Measurements from ENCODE around the gene DNAH5.

DNAH5 gene

GRCh38 chr5:13695076-13695712, 249.3 kb downstream of the DNAH5 start:
- peak in 1 of 2 experiments; percentile 49 for DNase-seq

- DNase-seq, result no peak
Measured at GRCh38 chr5:13692172-13692571, 252.3 kb downstream of the DNAH5 start.

- no peak for DNase-seq
Measured at GRCh38 chr5:13676531-13676930, 268.0 kb downstream of the DNAH5 start.

- DNase-seq, result no peak
Measured at GRCh38 chr5:13674391-13674790, 270.1 kb downstream of the DNAH5 start.

GRCh38 chr5:13673511-13673910, 271.0 kb downstream of the DNAH5 start:
- DNase-seq, result no peak

GRCh38 chr5:13664377-13664776, 280.1 kb downstream of the DNAH5 start:
- DNase-seq, result no peak

- DNase-seq, result no peak
Measured at GRCh38 chr5:13662626-13663025, 281.9 kb downstream of the DNAH5 start.

- no peak for DNase-seq
Measured at GRCh38 chr5:13661272-13661671, 283.2 kb downstream of the DNAH5 start.

- DNase-seq, result peak in 1 of 2 experiments; percentile 8
Measured at GRCh38 chr5:13660072-13660471, 284.4 kb downstream of the DNAH5 start.

GRCh38 chr5:13659391-13659790, 285.1 kb downstream of the DNAH5 start:
- no peak for DNase-seq

GRCh38 chr5:13658761-13659160, 285.7 kb downstream of the DNAH5 start:
- no peak for DNase-seq

- no peak for DNase-seq
Measured at GRCh38 chr5:13658152-13658551, 286.3 kb downstream of the DNAH5 start.

- DNase-seq, result no peak
Measured at GRCh38 chr5:13653709-13654108, 290.8 kb downstream of the DNAH5 start.

GRCh38 chr5:13649656-13650055, 294.8 kb downstream of the DNAH5 start:
- DNase-seq, result no peak

- no peak for DNase-seq
Measured at GRCh38 chr5:13648822-13649221, 295.7 kb downstream of the DNAH5 start.

GRCh38 chr5:13643734-13644133, 300.8 kb downstream of the DNAH5 start:
- no peak for DNase-seq

- DNase-seq, result no peak
Measured at GRCh38 chr5:13643196-13643595, 301.3 kb downstream of the DNAH5 start.

Measured in NCI-H526 (cell line).